Colonic mucosa (tissue), 4 donors: ENCODE data around the gene GABBR2. TPM values are rescaled to one million over a fixed set of nuclear protein-coding genes. Genes with fewer than 3 reads are reported as not detected.
A peak's percentile ranks its signal among the peaks of the same experiment; 100 is the strongest.

Experiments used
- DNase-seq: peaks from one replicate; pipeline ENCODE4 v3.0.0-alpha.2; 2020
- H3K27ac ChIP-seq: fragments of 200-600 bp; one replicate; pipeline ENCODE4 v1.8.0; 2021
- H3K27me3 ChIP-seq: fragments of 200-600 bp; one replicate; pipeline ENCODE4 v1.8.0; 2021
- H3K36me3 ChIP-seq: fragments of 200-600 bp; one replicate; pipeline ENCODE4 v1.8.0; 2021
- H3K4me1 ChIP-seq: fragments of 200-600 bp; one replicate; pipeline ENCODE4 v1.8.0; 2021; ENCODE audit warnings: mild to moderate bottlenecking
- H3K4me3 ChIP-seq: fragments of 200-600 bp; one replicate; pipeline ENCODE4 v1.8.0; 2021
- H3K9ac ChIP-seq, 2 donors: one replicate each; pipeline ENCODE4 v1.7.0; 2013; ENCODE audit warnings: control low read depth in 2 of 2, low read depth in 2 of 2, low read length in 2 of 2
- H3K9me3 ChIP-seq: fragments of 200-600 bp; one replicate; pipeline ENCODE4 v1.8.0; 2021
- intact Hi-C: fragments of 100-400 bp; cut with DNase I; formaldehyde crosslinking; loops from one replicate; pipeline ENCODE4 v1.14.1; 2022
- total RNA-seq, 2 donors: library from RNA; stranded (reverse); fragmentation: NEBNext Ultra II Directional in 1 of 2; extraction: Animal tissue kit (Norgen Biotek cat#: 25700) in 1 of 2; gene quantifications; one replicate each; pipeline ENCODE4 v1.2.1, GENCODE V29; 2021
- TF ChIP-seq, protein P1 (sequence below): fragments of 200-600 bp; IDR thresholded peaks from one replicate; pipeline ENCODE4 v1.8.0; 2022; ENCODE audit warnings: antibody characterized with exemption, mild to moderate bottlenecking
- donor health status: healthy.
- donor health status: DM: no; HTN: no; CAD: no.
- donor health status: DM: no; HTN: no; CAD: no.

Gene GABBR2
- total RNA-seq, 2 donors from 2014 or later, result 0.05 TPM; not detected in 1

DNA sequence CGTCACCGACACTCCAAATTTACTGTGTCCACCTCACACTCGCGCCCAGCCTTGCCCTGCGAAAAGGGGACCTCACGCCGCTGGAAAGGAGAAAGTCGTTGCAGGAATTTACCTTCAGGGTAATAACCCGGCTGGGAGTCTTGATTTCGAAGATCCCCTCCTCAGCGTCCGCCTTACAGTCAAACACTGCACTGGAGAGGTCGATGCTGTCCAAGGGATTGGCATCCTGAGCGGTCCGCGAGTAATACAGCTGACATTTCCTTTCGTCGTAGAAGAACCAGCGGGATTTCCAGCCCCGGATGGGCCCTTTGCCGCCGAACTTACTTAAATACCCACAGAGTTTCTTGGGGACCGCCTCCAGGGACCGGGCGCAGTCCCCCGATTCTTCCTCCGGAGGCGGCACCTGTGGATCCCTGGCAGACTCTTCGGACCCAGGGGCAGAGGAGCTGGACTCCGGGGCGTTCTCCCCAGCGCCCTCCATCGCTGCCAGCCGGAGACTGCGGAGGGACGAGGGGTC, 453.6 kb downstream of the GABBR2 start:
- H3K36me3 ChIP-seq, result no peaks in the 10 kb centered on the region
- peaks cover 2% of the 10 kb centered on the region for H3K4me1 ChIP-seq
- TF ChIP-seq, protein P1, sequence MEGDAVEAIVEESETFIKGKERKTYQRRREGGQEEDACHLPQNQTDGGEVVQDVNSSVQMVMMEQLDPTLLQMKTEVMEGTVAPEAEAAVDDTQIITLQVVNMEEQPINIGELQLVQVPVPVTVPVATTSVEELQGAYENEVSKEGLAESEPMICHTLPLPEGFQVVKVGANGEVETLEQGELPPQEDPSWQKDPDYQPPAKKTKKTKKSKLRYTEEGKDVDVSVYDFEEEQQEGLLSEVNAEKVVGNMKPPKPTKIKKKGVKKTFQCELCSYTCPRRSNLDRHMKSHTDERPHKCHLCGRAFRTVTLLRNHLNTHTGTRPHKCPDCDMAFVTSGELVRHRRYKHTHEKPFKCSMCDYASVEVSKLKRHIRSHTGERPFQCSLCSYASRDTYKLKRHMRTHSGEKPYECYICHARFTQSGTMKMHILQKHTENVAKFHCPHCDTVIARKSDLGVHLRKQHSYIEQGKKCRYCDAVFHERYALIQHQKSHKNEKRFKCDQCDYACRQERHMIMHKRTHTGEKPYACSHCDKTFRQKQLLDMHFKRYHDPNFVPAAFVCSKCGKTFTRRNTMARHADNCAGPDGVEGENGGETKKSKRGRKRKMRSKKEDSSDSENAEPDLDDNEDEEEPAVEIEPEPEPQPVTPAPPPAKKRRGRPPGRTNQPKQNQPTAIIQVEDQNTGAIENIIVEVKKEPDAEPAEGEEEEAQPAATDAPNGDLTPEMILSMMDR, result no peak
- no peaks in the 10 kb centered on the region for H3K9me3 ChIP-seq
- H3K4me3 ChIP-seq, result peak overlapping the region; percentile 92
- DNase-seq, result peak; percentile 50
- no peaks in the 10 kb centered on the region for H3K27me3 ChIP-seq
- H3K9ac ChIP-seq, result peak overlapping the region; percentile 53 to 95
- intact Hi-C loops, result loop anchor here (5.0 kb wide), 1 partner anchor 333 kb away; the partner anchor contains the start of gene TRMO
- H3K27ac ChIP-seq, result peak overlapping the region; percentile 99

DNA sequence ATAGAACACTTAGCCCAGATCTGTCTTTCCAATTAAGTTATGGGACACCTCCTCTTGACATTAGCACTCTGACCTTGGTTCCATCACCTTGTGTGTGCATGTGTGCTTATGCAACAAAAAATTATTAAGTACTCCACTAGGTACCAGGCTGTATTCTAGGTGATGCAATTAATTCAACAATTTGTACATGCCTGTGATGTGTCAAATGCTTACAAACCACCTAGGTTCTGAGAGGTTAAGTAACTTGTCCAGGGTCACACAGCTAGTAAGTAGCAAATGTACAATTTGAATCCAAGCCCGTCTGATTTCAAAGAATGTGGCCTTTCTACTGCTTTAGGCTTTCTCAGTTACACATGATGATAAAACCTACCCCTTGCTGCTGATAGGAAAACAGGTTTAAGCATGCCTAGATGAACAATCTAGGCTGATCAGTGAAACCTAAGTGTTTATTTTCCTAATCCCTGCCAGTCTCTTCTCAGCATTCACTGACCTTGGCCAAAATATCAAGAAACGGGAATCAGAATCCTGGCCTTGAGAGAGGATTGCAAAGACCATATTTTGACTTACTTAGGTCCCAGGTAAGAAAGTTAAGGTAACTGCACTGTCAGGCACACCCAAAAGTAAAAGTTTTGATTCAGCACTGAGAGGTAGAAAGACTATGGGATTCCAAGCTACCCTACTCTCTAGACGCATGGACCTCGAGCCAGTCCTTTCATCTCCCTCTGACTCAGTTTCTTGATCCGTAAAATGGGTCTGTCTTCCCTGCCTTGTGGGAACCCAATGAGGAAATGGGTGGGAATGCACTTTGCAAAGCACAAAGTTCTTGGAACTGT, 454.3 kb downstream of the GABBR2 start:
- no peaks in the 10 kb centered on the region for H3K27me3 ChIP-seq
- H3K4me1 ChIP-seq, result peaks cover 9% of the 10 kb centered on the region
- no peaks in the 10 kb centered on the region for H3K36me3 ChIP-seq
- peak overlapping the region; percentile 92 for H3K4me3 ChIP-seq
- H3K9ac ChIP-seq, result peak overlapping the region; percentile 53 to 95
- intact Hi-C loops, result loop anchor here (5.0 kb wide), 1 partner anchor 332 kb away; the partner anchor contains the start of gene TRMO
- no peaks in the 10 kb centered on the region for H3K9me3 ChIP-seq
- DNase-seq, result peak; percentile 13
- TF ChIP-seq, protein P1, result no peak
- H3K27ac ChIP-seq, result peak overlapping the region; percentile 99

DNA sequence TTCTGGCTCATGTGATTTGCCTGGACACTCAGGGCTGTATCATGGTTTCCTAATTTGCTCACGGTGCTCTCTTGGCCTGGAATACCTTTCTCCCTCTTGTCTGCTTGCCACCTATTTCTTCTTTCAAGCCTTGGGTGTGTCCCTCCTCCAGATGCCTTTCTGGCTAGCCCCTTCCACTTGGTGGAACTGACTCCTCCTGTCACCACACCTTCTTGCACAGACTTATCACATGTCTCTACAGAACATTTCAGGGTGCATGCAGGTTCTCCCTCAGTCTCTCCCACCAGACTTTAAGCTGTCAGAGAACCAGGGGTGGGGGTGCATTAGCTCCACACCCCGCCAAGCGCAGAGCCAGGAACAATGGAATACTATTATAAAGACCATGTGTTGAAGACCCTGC, 455.2 kb downstream of the GABBR2 start:
- H3K36me3 ChIP-seq, result no peaks in the 10 kb centered on the region
- H3K9ac ChIP-seq, result peak overlapping the region in 1 of 2 donors; percentile 6
- H3K4me3 ChIP-seq, result no peak overlapping the region
- TF ChIP-seq, protein P1, result no peak
- H3K4me1 ChIP-seq, result peaks cover 18% of the 10 kb centered on the region
- no peaks in the 10 kb centered on the region for H3K9me3 ChIP-seq
- H3K27ac ChIP-seq, result no peak overlapping the region
- H3K27me3 ChIP-seq, result no peaks in the 10 kb centered on the region
- intact Hi-C loops, result no loop called here
- DNase-seq, result peak; percentile 16

DNA sequence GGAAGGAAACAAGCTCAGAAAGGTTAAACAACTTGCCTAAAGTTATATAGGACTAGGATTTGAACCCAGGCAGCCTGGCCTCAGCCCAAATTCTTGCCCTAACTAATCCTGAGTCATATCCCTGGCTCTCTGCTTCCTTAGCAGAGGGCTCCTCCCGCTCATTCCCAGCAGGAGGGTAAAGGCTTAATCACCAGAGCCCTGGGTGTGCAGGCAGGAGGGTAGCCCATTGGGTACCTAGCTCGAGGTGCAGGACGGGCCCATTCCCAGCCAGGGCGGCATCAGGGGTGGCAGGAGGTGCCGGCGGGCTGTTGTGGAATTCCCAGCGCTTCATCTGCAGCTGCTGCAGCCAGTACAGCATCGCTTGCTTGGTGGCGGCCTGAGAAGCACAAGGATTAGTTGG, 457.2 kb downstream of the GABBR2 start:
- DNase-seq, result no peak
- Histone ChIP-seq H3K9me3 (no peaks in the 10 kb centered on the region), H3K9ac (no peak overlapping the region), H3K27me3 (no peaks in the 10 kb centered on the region), H3K4me1 (peaks cover 26% of the 10 kb centered on the region), H3K36me3 (no peaks in the 10 kb centered on the region), H3K4me3 (no peak overlapping the region), H3K27ac (no peak overlapping the region)
- TF ChIP-seq, protein P1, result no peak
- intact Hi-C loops, result no loop called here

DNA sequence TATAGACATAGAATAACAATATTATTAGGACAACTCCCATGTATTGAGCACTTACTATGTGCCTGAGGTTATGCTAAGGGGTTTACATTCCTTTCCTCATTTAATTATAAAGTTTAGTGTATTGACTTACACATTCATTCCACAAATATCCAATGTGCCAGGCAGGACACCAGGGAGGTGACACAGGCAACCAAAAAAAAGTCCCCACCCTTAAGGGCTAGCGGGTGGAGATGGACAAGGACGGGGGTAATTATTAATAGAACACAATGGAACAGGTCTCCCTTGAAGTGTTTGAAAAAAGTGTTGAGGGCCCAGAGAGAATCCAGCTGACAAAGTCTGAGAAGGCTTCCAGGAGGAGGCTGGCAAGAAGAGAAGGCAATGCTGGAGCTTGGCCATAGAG, 459.0 kb downstream of the GABBR2 start:
- Histone ChIP-seq H3K4me3 (no peak overlapping the region), H3K9ac (peak overlapping the region in 1 of 2 donors; percentile 3), H3K9me3 (no peaks in the 10 kb centered on the region), H3K27ac (peak overlapping the region; percentile 85), H3K36me3 (no peaks in the 10 kb centered on the region), H3K27me3 (no peaks in the 10 kb centered on the region), H3K4me1 (peaks cover 26% of the 10 kb centered on the region)
- intact Hi-C loops, result no loop called here
- DNase-seq, result no peak
- TF ChIP-seq, protein P1, result no peak
